Upper lobe of left lung (tissue), 4 donors: ENCODE data around the gene CCDC120.

Source experiments
- CTCF ChIP-seq, 6 experiments: fragments of 450-650 bp in 4 of 6; fragments of 200-600 bp in 2 of 6; sonication (generic) in 2 of 6; IDR thresholded peaks; one replicate each; pipeline ENCODE4 v1.5.1; 2016 to 2019; ENCODE audit warnings: antibody characterized with exemption in 6 of 6
- EP300 ChIP-seq, 4 donors: sonication (generic); formaldehyde crosslinking; IDR thresholded peaks; one replicate each; pipeline ENCODE4 v1.5.1; 2017; ENCODE audit warnings: antibody characterized with exemption in 4 of 4, control low read depth in 2 of 4

- TF ChIP-seq CTCF (IDR thresholded peaks at IDR 0.05) (no peak), EP300 (IDR thresholded peaks at IDR 0.05) (no peak)
Observed at GRCh38 chrX:49063715-49064114, 4.9 kb downstream of the CCDC120 start.
